Gastrocnemius medialis (tissue), 4 donors: ENCODE results near the gene THNSL1.

ENCODE experiments used
- CTCF ChIP-seq, 5 experiments: fragments of 450-650 bp in 3 of 5; fragments of 200-600 bp in 2 of 5; sonication (generic) in 2 of 5; IDR thresholded peaks in 4 of 5; conservative IDR thresholded peaks in 1 of 5; 1 replicate in 4 of 5; 2 replicates in 1 of 5; pipeline ENCODE4 v1.5.1; 2016 to 2019; ENCODE audit warnings: antibody characterized with exemption in 5 of 5, mild to moderate bottlenecking in 3 of 5, moderate library complexity in 3 of 5
- POLR2A ChIP-seq, 2 donors: fragments of 450-650 bp; IDR thresholded peaks; one replicate each; pipeline ENCODE4 v1.6.1; 2017; ENCODE audit warnings: antibody characterized with exemption in 2 of 2, mild to moderate bottlenecking in 2 of 2, moderate library complexity in 2 of 2

GRCh38 chr10:25047088-25047487 is 30.7 kb downstream of the THNSL1 start:
- TF ChIP-seq CTCF (IDR thresholded peaks at IDR 0.05 in 4 of 5, conservative IDR thresholded peaks at IDR 0.05 in 1 of 5) (no peak), POLR2A (IDR thresholded peaks at IDR 0.05) (no peak)
